Endothelial cell of umbilical vein (primary cell): ENCODE data around the gene CNNM2. TPM values are rescaled to one million over a fixed set of nuclear protein-coding genes. Genes with fewer than 3 reads are reported as not detected.

Source experiments
- BruUV-seq: library from RNA; stranded (reverse); fragments of 400-500 nt; replicated peaks from 2 replicates; lab custom pipeline; 2021; lab: Mats Ljungman, UMichigan
- CTCF ChIA-PET: fragments of 300-600, 350-600 bp; sonication (Branson Sonifier 250); formaldehyde crosslinking; loops from one replicate; lab custom pipeline; 2021; ENCODE audit warnings: antibody characterized with exemption, inconsistent platforms; lab: Charles Lee
- POLR2A ChIA-PET: fragments of 300-600, 350-600 bp; sonication (Branson Sonifier 250); formaldehyde crosslinking; loops from one replicate; lab custom pipeline; 2021; ENCODE audit warnings: antibody characterized with exemption, inconsistent platforms; lab: Charles Lee
- DNase-seq: peaks from one replicate; pipeline ENCODE4 v3.0.0-alpha.2; 2011; ENCODE audit warnings: low read depth, low spot score
- FAIRE-seq: peaks from 2 replicates; lab custom pipeline; 2011; peaks lifted over from hg19 to GRCh38; lab: Jason Lieb, UNC
- H2AFZ ChIP-seq: 2 replicates; pipeline ENCODE4 v1.6.0; 2012; ENCODE audit warnings: low read depth, low read length, control low read depth, inconsistent platforms
- H3K27ac ChIP-seq: 2 replicates; pipeline ENCODE4 v1.5.1; 2011; ENCODE audit warnings: low read depth, mild to moderate bottlenecking, control low read depth, low read length, moderate library complexity; ENCODE audit not compliant: insufficient read depth
- H3K27me3 ChIP-seq, 2 experiments: 2 replicates each; pipeline versions ENCODE4 v1.6.0 to v1.6.1; 2011; ENCODE audit warnings: low read length in 2 of 2, mixed read lengths in 1 of 2; ENCODE audit not compliant: control insufficient read depth in 2 of 2, insufficient read depth in 2 of 2
- H3K36me3 ChIP-seq, 2 experiments: 2 replicates in 1 of 2; 3 replicates in 1 of 2; pipeline ENCODE4 v1.5.1; 2011; ENCODE audit warnings: low read length in 2 of 2, mild to moderate bottlenecking in 1 of 2, moderate library complexity in 1 of 2; ENCODE audit not compliant: control insufficient read depth in 2 of 2, insufficient read depth in 2 of 2; ENCODE audit errors: extremely low read depth in 1 of 2
- H3K4me1 ChIP-seq: 3 replicates; pipeline ENCODE4 v1.5.1; 2011; ENCODE audit warnings: mild to moderate bottlenecking, low read length; ENCODE audit not compliant: control insufficient read depth, insufficient read depth; ENCODE audit errors: extremely low read depth
- H3K4me2 ChIP-seq: 2 replicates; pipeline ENCODE4 v1.6.1; 2011; ENCODE audit warnings: low read length, control low read depth, mixed read lengths; ENCODE audit not compliant: insufficient read depth
- H3K4me3 ChIP-seq, 3 experiments: fragments of 200-600 bp in 1 of 3; sonication (generic), shearing (Covaris generic) in 1 of 3; replicated peaks in 1 of 3; 2 replicates each; pipeline ENCODE4 v1.5.1; 2011 to 2016; ENCODE audit warnings: control low read depth in 3 of 3, low read length in 3 of 3, mild to moderate bottlenecking in 2 of 3, inconsistent platforms in 1 of 3, low read depth in 1 of 3, moderate library complexity in 1 of 3; ENCODE audit not compliant: insufficient read depth in 1 of 3
- H3K79me2 ChIP-seq: 2 replicates; pipeline ENCODE4 v1.6.0; 2012; ENCODE audit warnings: low read length, inconsistent platforms; ENCODE audit not compliant: control insufficient read depth, insufficient read depth
- H3K9ac ChIP-seq: replicated peaks from 2 replicates; pipeline ENCODE3; 2011; ENCODE audit warnings: low read length, control low read depth; ENCODE audit not compliant: insufficient read depth; ENCODE audit errors: extremely low read depth
- H3K9me1 ChIP-seq: replicated peaks from 3 replicates; pipeline ENCODE4 v1.6.0; 2011; ENCODE audit warnings: mild to moderate bottlenecking, low read length; ENCODE audit not compliant: control insufficient read depth, insufficient read depth; ENCODE audit errors: extremely low read depth
- H3K9me3 ChIP-seq: replicated peaks from 2 replicates; pipeline ENCODE4 v1.5.1; 2012; ENCODE audit warnings: low read length, inconsistent platforms; ENCODE audit not compliant: control insufficient read depth, insufficient read depth
- H4K20me1 ChIP-seq: replicated peaks from 2 replicates; pipeline ENCODE3; 2011; ENCODE audit warnings: mild to moderate bottlenecking, low read length; ENCODE audit not compliant: control insufficient read depth, insufficient read depth; ENCODE audit errors: extremely low read depth
- CTCF ChIP-seq, 2 donors: IDR thresholded peaks; 1 replicate in 1 of 2; 2 replicates in 1 of 2; pipeline ENCODE4 v1.5.1; 2011; ENCODE audit warnings: low read length in 2 of 2, mild to moderate bottlenecking in 2 of 2, moderate library complexity in 2 of 2, control low read depth in 1 of 2, inconsistent platforms in 1 of 2, low read depth in 1 of 2; ENCODE audit not compliant: insufficient read depth in 1 of 2; ENCODE audit errors: extremely low read depth in 1 of 2
- EZH2 ChIP-seq: IDR thresholded peaks from 2 replicates; pipeline ENCODE4 v1.6.1; 2012; ENCODE audit warnings: borderline replicate concordance, low read depth, mild to moderate bottlenecking, moderate library complexity, low read length, inconsistent platforms; ENCODE audit not compliant: severe bottlenecking
- FOS ChIP-seq: IDR thresholded peaks from 2 replicates; pipeline ENCODE4 v1.6.1; 2011; ENCODE audit warnings: mild to moderate bottlenecking, low read length, moderate library complexity, borderline replicate concordance; ENCODE audit not compliant: insufficient read depth
- GATA2 ChIP-seq: IDR thresholded peaks from 2 replicates; pipeline ENCODE4 v1.7.0; 2011; ENCODE audit warnings: low read depth, mild to moderate bottlenecking, moderate library complexity, mixed read lengths, low read length; ENCODE audit not compliant: insufficient read length, insufficient read depth
- JUN ChIP-seq: IDR thresholded peaks from 2 replicates; pipeline ENCODE4 v1.6.1; 2011; ENCODE audit warnings: borderline replicate concordance, low read depth; ENCODE audit not compliant: insufficient read length, insufficient read depth
- MAX ChIP-seq: IDR thresholded peaks from 2 replicates; pipeline ENCODE4 v1.6.1; 2011; ENCODE audit not compliant: insufficient read depth, insufficient read length
- MYC ChIP-seq: IDR thresholded peaks from one replicate; pipeline ENCODE4 v1.6.1; 2011; ENCODE audit warnings: mild to moderate bottlenecking, low read depth, low read length
- POLR2A ChIP-seq: IDR thresholded peaks from 2 replicates; pipeline ENCODE4 v1.6.1; 2012; ENCODE audit warnings: low read depth, mild to moderate bottlenecking, control low read depth, low read length
- POLR2AphosphoS5 ChIP-seq: IDR thresholded peaks from 2 replicates; pipeline ENCODE4 v1.6.1; 2012; ENCODE audit warnings: low read depth, mild to moderate bottlenecking, control low read depth, low read length, moderate library complexity; ENCODE audit not compliant: insufficient read depth
- dilution Hi-C: fragments of 300-500 bp; cut with MboI; formaldehyde crosslinking; loops from one replicate; pipeline ENCODE4 v1.15.0; 2019; ENCODE audit warnings: low sequenced_read_pairs; ENCODE audit not compliant: extremely low pct_ligation_motif_present
- intact Hi-C: fragments of 100-400 bp; cut with micrococcal nuclease; formaldehyde crosslinking; loops from one replicate; pipeline ENCODE4 v1.10.0; 2022
- polyA plus RNA-seq, 4 experiments: library from polyadenylated mRNA; depleted of rRNA in 3 of 4; stranded (reverse) in 3 of 4; unstranded in 1 of 4; fragments of >200 nt; gene quantifications; 2 replicates each; pipeline versions ENCODE4 v1.2.1 to v1.2.3, GENCODE V29; 2011 to 2012; ENCODE audit warnings: missing spikeins in 1 of 4
- total RNA-seq: library from RNA; stranded (reverse); gene quantifications from 2 replicates; pipeline ENCODE4 v1.2.3, GENCODE V29; 2021

CNNM2 gene
- total and polyA plus RNA-seq, 2 donors (not counting 3 experiments of a cell fraction or from before 2014, with no cell fraction given): 1.9 to 3.0 TPM

- no peak overlapping the region for H2AFZ ChIP-seq
- H3K27me3 ChIP-seq: no peaks in the 10 kb centered on the region
- no peaks in the 10 kb centered on the region for H3K9me3 ChIP-seq
- dilution Hi-C loops: no loop called here
- no peak for DNase-seq
- H3K4me3 ChIP-seq: no peak overlapping the region
- intact Hi-C loops: no loop called here
- ChIA-PET POLR2A (no interaction called here), CTCF (interaction anchor here (6.4 kb wide), 1 partner anchor 121 kb away, joined by 40 read pairs; no protein-coding TSS in a partner anchor)
- no peak overlapping the region for H3K9ac ChIP-seq
- peaks cover 2% of the 10 kb centered on the region for H3K79me2 ChIP-seq
- no peaks in the 10 kb centered on the region for H4K20me1 ChIP-seq
- peaks cover 3 to 6% of the 10 kb centered on the region in 2 experiments for H3K36me3 ChIP-seq
- no peaks in the 10 kb centered on the region for H3K9me1 ChIP-seq
- H3K4me1 ChIP-seq: no peaks in the 10 kb centered on the region
- H3K4me2 ChIP-seq: no peak overlapping the region
- no peak overlapping the region for H3K27ac ChIP-seq
- no TSS peak for BruUV-seq
- no peak for TF ChIP-seq FOS
- TF ChIP-seq GATA2: no peak
- no peak for TF ChIP-seq EZH2
- no peak for TF ChIP-seq POLR2AphosphoS5
- TF ChIP-seq CTCF (IDR thresholded peaks at IDR 0.05; ENCODE audit: extremely low read depth in 1 of 2, insufficient read depth in 1 of 2, low read depth in 1 of 2, low read length in 2 of 2): no peak
- TF ChIP-seq MYC: no peak
- TF ChIP-seq POLR2A: no peak
- no peak for TF ChIP-seq MAX
- TF ChIP-seq JUN: no peak
- no peak for FAIRE-seq
Measured at GRCh38 chr10:103123282-103124024, 205.4 kb downstream of the CNNM2 start.
